Stimulated activated naive CD4-positive, alpha-beta T cell treated with Interleukin-2 at 50 U/mL for 16 hours (primary cell): ENCODE results near the gene CSNK1D.
A peak's percentile ranks its signal among the peaks of the same experiment; 100 is the strongest.

Experiments
- DNase-seq: peaks from one replicate; lab custom pipeline; 2025; lab: John Stamatoyannopoulos, UW

Gene CSNK1D

DNA sequence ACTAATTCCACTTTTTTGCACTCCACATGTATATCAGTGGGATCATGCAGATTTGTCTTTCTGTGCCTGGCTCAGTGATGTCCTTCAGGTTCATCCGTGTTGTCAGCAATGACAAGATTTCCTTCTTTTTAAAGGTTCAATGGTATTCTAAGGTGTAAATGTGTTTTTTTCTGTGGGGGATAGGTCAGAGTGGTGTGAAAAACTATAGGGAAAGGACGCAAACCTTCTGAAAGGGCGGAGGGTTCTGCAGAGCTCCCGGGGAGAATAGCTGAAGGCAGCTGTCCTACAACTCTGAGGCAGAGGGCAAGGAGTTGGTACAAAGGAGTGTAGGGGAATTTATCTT lies 21.9 kb upstream of the CSNK1D start:
- no peak for DNase-seq

DNA sequence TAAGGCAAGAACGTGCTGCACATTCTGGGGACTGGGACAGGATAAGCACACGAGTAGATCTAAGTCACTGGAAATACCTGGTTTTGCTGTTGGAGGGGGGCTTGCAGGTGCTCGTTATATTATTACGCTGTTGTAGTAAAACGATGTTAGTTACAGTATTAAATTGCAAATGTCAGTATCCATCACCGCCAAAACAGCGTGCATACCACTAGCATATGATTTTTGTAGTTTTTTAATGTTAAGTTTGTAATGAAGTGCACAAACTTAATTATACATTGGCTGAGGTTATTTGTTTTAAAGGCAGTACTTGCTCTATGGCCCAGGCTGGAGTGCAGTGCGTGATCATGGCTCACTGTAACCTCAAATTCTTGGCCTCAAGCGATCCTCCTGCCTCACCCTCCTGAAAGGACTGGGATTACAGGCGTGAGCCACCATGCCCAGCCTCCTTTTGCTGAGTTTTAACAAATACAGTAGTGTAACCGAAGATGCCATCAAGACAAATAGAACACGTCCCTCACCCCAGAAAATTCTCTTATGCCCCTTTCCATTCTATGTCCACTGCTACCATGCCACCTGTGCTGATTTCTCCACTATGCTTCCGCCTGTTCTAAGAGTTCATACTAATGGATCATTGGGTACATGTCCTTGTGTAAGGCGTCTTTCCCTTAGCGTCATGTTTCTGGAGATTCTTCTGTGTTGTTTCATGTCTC lies 20.7 kb upstream of the CSNK1D start:
- no peak for DNase-seq

GRCh38 chr17:82292251-82293154 lies 19.0 kb upstream of the CSNK1D start:
- DNase-seq, result peak; percentile 93

DNA sequence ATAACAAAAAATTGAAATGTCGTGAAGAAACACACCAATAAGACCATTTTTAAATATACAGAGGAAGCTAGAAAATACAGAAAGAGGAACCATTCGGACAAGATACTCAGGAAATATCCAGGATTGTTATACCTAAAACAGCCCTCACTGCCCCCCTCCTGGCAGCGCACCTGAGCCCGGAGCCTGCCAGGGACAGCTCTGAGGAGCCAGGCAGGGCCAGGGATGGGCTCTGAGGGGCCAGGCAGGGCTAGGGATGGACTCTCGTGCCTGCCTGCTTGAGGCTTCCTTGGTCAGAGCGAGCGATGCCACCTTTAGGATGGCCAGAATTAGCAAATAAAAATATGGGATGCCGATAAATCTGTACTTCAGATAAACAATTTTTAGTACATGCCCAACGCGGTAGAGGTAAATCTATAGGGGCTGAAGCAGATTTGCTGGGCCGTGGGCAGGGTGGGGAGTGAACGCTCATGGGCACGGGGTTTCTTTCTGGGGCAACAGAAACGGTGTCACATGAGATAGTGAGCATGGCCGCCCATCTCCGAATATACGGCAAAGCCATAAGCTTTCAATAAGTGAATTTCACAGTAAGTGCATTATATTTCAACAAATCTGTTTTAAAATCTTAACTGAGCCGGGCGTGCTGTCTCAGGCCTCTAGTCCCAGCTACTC lies 18.2 kb upstream of the CSNK1D start:
- DNase-seq, result no peak

DNA sequence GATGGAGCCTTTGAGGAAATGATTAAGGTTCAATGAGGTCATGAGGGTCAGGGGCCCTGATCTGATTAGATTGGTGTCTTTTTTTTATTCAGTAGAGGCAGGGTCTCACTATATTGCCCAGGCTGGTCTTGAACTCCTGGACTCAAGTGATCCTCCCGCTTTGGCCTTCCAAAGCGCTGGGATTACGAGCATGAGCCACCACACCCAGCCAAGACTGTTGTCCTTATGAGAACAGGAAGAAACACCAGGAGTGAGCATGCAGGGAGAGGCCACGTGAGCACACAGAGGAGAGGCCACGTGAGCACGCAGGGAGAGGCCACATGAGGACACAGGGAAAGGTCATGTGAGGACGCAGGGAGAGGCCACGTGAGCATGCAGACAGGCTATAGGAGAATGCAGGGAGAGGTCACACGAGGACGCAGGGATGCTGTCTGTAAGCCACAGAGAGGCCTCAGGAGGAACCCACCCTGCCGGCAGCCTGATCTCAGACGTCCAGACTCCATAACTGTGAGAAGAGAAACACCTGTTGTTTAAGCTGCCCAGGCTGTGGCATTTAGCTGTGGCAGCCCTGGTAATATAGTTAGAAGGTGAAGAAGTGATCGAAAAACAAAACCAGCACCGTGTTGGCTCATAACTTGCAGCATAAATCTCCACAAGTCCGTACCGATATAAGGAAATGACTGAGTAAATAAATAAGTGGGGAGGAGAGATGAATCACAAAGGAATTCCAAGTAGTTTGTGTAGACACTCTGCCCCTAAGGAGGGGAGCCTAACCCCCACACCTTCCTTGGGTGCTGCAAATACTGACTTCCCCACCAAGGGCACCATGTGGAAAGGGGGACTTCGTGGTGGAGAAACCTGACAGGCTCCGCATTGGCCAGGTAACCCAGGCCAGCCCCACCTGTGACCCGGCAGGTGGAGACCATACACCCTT lies 14.6 kb upstream of the CSNK1D start:
- DNase-seq, result no peak

DNA sequence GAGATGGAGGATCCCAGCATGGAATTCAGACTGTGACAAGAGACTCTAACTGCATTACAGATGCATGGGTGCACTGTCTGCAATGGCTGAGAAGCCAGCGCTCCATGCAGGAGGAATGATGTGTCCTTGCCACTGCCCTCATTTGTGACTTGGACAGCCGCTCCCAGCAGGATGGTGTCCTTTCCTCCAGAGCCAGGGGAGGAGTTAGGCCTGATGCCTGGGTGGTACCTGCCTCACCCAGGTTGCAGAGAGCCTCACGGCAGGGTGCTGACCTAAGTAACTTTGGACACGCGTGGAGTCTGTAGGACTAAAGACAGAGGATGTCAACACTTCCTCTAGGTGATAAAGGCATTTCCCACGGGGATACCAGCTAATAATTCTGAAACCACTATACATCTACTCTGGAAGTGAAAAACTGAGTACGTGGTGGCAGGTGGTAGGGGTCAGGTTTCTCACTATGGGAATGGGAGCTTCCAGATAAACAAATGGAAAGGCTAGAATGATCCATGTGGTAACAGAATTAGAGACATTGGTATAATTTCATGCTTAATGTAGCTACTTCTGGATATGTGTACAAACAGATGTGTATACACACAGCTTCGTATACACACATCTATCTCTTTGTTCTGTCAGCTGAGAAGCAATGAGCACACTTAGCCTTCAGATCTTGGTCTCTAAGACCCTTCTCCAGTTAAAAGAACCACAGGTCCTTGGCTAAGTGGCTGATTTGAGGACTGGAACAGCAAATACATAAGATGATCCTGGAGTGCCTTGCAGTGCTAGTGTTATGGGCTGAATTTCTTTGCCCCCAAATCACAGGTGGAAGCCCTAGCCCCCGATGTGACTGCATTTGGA lies 13.7 kb upstream of the CSNK1D start:
- DNase-seq, result no peak

DNA sequence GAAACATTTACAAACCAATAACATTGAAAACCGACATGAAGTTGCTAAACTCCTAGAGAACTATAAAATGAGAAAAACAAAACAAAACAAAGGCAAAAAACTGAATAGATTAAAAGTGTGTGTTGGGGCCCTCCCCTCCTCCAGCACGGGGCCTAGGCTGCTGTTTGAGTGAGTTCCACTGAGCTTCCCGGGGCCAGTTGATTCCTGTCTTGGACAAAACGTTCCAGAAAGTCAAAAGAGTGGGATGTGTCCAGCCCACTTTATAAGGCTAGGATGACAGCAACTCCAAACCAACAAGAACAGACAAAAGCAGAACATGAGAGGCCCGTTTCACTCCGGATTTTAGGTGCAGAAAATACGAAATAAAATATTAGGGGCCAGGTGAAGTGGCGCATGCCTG lies 11.6 kb upstream of the CSNK1D start:
- no peak for DNase-seq

DNA sequence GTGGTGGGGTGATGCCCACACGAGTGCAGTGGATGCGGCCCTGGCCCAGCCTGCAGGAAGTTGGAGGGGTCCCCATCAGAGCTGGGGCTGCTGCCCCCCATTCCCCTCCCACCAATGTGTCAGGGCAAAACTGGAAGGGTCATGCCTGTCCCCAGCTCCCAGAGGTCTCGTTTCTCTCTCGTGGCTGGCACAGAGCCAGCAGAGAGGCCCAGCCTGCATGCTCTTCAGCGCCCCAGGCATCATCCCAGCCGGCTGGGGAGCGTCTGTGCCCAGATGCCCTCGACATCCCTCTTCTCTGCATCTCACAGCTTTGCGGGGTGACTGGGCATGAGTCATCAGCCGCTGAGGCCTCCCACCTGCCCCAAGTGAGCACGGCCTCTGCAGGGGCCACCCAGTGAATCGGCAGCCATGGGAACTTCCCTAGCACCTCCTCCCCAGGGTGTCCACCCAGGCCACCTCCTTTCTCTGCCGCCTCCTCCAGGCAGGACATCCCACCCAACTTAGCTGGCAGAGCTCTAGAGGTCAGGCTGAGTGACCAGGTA lies 9.8 kb upstream of the CSNK1D start:
- peak; percentile 69 for DNase-seq

GRCh38 chr17:82282239-82283207 lies 9.0 kb upstream of the CSNK1D start:
- DNase-seq, result no peak

DNA sequence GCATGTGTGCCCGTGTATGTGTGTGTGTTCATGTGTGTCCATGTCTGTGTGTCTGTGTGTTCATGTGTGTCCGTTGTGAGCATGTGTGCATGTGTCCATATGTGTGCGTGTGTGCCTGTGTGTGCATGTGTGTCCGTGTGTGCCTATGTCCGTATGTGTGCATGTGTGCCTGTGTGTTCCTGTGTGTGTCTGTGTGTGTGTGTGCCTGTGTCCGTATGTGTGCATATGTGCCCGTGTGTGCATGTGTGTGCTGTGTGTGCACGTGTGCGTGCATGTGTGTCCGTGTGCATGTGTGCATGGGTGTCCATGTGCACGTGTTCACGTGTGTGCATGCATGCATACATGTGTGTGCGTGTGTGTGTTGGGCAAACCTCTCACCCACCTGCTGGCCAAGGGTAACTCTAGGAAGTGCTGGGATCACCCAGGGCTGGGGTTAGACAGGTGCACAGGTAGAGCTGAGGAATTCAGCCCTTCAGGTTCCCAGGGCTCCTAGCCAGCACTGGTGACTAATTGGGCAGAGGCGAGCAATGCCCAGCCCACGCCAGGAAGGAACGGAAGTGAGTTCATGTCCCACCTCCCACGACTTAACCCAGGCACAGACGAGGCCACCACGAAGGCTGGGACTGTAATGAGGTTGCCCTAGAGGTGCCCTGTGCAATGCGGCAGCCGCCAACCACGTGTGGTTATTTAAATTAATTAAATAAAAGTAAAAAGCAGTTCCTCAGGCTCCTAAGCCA lies 8.2 kb upstream of the CSNK1D start:
- peak; percentile 85 for DNase-seq

GRCh38 chr17:82281076-82281475 lies 7.6 kb upstream of the CSNK1D start:
- no peak for DNase-seq

DNA sequence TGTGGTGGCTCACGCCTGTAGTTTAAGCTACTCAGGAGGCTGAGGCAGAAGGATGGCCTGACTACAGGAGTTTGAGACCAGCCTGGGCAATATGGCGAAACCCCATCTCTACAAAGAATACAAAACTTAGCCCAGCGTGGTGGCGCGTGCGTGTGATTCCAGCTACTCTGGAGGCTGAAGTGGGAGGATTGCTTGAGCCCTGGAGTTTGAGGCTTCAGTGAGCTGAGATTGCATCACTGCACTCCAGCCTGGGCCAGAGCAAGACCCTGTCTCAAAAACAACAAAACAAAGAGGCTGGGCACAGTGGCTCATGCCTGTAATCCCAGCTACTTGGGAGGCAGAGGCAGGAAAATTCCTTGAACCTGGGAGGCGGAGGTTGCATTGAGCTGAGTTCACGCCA lies 7.0 kb upstream of the CSNK1D start:
- no peak for DNase-seq

DNA sequence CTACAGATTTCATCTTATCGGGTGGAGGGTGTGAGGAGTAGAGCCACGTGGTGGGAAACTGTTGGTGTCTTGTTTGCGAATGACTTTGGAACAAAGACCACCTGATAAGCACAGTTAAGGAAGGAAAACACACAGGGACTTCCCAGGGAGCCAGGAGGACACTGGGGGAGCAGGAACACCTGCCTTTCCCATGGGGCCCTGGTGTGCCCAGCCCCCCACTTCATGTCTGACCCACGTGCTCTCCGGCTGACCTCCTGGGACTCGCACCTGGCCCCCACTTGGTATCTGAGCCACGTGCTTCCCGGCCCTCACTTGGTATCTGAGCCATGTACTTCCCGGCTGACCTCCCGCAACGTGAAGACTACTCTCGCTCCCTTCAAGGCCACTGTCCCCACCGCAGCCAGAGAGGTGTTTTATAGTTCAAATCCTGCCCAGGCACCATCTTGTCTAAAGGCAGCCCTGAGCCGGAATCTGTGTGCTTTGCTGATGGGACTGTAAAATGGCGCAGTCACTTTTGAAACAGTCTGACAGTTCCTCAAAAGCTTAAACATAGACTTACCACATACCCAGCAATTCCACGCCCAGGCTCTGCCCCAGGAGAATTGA lies 5.4 kb upstream of the CSNK1D start:
- no peak for DNase-seq

GRCh38 chr17:82278308-82278707 lies 4.8 kb upstream of the CSNK1D start:
- no peak for DNase-seq

DNA sequence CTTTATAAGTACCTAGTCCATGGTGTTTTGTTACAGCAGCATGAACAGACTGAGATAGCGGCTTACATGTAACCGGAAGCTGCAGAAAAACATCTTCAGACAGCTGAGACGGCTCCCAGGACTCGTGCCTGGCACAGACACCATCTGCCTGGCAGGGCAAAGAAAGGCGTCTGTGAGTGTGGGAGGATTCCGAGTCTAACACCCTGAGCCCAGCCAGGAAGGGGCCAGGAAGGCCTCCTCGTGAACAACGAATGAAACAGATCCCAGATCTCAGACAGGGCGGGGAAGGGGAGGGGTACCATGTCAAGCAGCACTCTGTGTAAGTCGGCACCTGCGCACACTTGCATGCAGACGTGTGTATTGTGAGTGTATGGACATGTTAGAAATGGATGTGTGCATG lies 4.4 kb upstream of the CSNK1D start:
- DNase-seq, result no peak

GRCh38 chr17:82276938-82277337 lies 3.4 kb upstream of the CSNK1D start:
- no peak for DNase-seq

DNA sequence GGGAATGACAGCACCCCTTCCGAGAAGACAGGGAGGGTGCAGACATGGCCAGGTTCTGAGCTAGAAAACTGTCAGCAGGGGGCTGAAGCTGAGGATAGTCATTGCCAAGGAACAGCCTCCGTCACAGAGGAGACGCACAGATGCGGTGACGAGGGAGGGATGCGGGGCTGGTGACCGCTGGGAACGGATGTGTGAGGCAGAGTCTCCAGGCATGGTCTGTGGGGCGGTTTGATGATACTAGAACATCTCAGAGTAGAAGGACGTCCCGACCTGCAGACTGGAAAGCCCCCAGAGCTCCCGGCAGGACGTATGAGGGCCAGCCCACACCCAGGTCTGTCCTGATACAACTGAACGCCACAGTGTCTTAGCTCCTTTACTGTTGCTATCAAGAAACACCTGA lies 1.8 kb upstream of the CSNK1D start:
- no peak for DNase-seq
